Pancreas (tissue), 10 donors: ENCODE results near the gene CYP1A1. TPM values are rescaled to one million over a fixed set of nuclear protein-coding genes. Genes with fewer than 3 reads are reported as not detected.

Experiments used
- ATAC-seq, 4 donors: fragments of 200-7000 bp; cut with Tn5 transposase; one replicate each; pipeline versions ENCODE4 v1.8.0 to v1.9.1; 2020; ENCODE audit warnings: mild to moderate bottlenecking in 4 of 4, moderate library complexity in 4 of 4
- DNase-seq, 6 donors: peaks; one replicate each; pipeline ENCODE4 v3.0.0-alpha.2; 2020
- FAIRE-seq: peaks from 2 replicates; lab custom pipeline; 2012; peaks lifted over from hg19 to GRCh38; lab: Jason Lieb, UNC
- H3K27ac ChIP-seq, 4 donors: fragments of 200-600 bp; sonication (generic); 1 replicate in 3 of 4; 2 replicates in 1 of 4; pipeline versions ENCODE4 v1.5.0 to v1.8.0; 2020
- H3K27me3 ChIP-seq, 4 donors: fragments of 200-600 bp; one replicate each; pipeline ENCODE4 v1.8.0; 2021
- H3K36me3 ChIP-seq, 3 donors: fragments of 200-600 bp; sonication (generic) in 1 of 3; one replicate each; pipeline versions ENCODE4 v1.5.0 to v1.8.0; 2020 to 2021
- H3K4me1 ChIP-seq, 3 donors: fragments of 200-600 bp; one replicate each; pipeline ENCODE4 v1.8.0; 2021
- H3K4me3 ChIP-seq, 4 donors: fragments of 200-600 bp; sonication (generic) in 2 of 4; one replicate each; pipeline versions ENCODE4 v1.5.0 to v1.8.0; 2020 to 2021
- H3K9me3 ChIP-seq, 4 donors: fragments of 200-600 bp; one replicate each; pipeline ENCODE4 v1.8.0; 2021
- WGBS, 2 donors: extraction: QIAGEN DNeasy Blood & Tissue Kit; methylation state at CpG; one replicate each; pipeline ENCODE4 v1.1.7; 2013; 5-methylcytosine and 5-hydroxymethylcytosine counted together
- intact Hi-C, 3 donors: fragments of 100-400 bp; cut with DNase I; formaldehyde crosslinking; loops; one replicate each; pipeline versions ENCODE4 v1.11.1 to v1.14.2; 2022
- polyA plus RNA-seq, 2 donors: library from polyadenylated mRNA; stranded (reverse); fragments of 200-250 nt; gene quantifications; one replicate each; pipeline ENCODE4 v1.2.3, GENCODE V29; 2013
- total RNA-seq, 6 donors: library from RNA; stranded (reverse); fragmentation: NEBNext Ultra II Directional in 4 of 6; extraction: Animal tissue kit (Norgen Biotek cat#: 25700) in 4 of 6; gene quantifications; one replicate each; pipeline versions ENCODE4 v1.2.1 to v1.2.4, GENCODE V29; 2021 to 2023
- TF ChIP-seq, protein P1 (sequence below), 4 donors: fragments of 200-600 bp; sonication (generic) in 3 of 4; IDR thresholded peaks; one replicate each; pipeline versions ENCODE4 v1.5.0 to v1.8.0; 2021; ENCODE audit warnings: antibody characterized with exemption in 4 of 4
- donor health status: healthy with polysubstance abuse.
- donor health status: DM: no; HTN: no; CAD: no; lungs with moderate emphysema.
- donor health status: DM: no; HTN: no; CAD: no.
- donor health status: control.
- donor health status: control.
- donor health status: Bipolar disorder and iron deficiency.
- donor health status: DM: yes; HTN: yes; CAD: no.
- donor health status: DM: no; HTN: no; CAD: no.
- donor health status: DM: no; HTN: no; CAD: no.
- donor health status: DM: yes; HTN: yes; CAD: no.

Gene CYP1A1
- total and polyA plus RNA-seq, 8 donors: 0.12 to 1.1 (median 0.19) TPM; not detected in 3

DNA sequence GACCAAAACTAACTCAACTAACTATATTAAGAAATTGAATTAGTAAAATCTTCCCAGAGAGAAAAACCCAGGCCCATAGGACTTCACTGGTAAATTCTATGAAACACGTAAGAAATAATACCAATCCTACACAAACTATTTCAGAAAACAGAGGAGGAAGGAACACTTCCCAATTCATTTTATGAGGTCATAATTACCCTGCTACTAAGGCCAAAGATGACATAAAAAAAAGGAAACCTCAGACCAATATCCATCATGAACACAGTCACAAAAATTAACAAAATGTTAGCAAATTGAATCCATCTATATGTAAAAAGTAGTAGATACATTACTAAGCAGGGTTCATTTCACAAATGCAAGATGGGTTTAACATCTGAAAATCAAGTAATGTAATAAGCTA lies 33.0 kb downstream of the CYP1A1 start:
- WGBS, 2 donors: 90 to 96% methylated on average over 1 of the region's 1 CpG
- no peaks in the 10 kb centered on the region for H3K9me3 ChIP-seq
- FAIRE-seq (no peak), DNase-seq (no peak), ATAC-seq (no peak)
- no peak overlapping the region for H3K4me3 ChIP-seq
- no peaks in the 10 kb centered on the region for H3K36me3 ChIP-seq
- no peaks in the 10 kb centered on the region for H3K27me3 ChIP-seq
- intact Hi-C loops: no loop called here
- TF ChIP-seq, protein P1, sequence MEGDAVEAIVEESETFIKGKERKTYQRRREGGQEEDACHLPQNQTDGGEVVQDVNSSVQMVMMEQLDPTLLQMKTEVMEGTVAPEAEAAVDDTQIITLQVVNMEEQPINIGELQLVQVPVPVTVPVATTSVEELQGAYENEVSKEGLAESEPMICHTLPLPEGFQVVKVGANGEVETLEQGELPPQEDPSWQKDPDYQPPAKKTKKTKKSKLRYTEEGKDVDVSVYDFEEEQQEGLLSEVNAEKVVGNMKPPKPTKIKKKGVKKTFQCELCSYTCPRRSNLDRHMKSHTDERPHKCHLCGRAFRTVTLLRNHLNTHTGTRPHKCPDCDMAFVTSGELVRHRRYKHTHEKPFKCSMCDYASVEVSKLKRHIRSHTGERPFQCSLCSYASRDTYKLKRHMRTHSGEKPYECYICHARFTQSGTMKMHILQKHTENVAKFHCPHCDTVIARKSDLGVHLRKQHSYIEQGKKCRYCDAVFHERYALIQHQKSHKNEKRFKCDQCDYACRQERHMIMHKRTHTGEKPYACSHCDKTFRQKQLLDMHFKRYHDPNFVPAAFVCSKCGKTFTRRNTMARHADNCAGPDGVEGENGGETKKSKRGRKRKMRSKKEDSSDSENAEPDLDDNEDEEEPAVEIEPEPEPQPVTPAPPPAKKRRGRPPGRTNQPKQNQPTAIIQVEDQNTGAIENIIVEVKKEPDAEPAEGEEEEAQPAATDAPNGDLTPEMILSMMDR (IDR thresholded peaks at IDR 0.05): no peak
- H3K27ac ChIP-seq: no peak overlapping the region
- peaks cover 0 to 13% (median 3%) of the 10 kb centered on the region in 3 donors for H3K4me1 ChIP-seq

DNA sequence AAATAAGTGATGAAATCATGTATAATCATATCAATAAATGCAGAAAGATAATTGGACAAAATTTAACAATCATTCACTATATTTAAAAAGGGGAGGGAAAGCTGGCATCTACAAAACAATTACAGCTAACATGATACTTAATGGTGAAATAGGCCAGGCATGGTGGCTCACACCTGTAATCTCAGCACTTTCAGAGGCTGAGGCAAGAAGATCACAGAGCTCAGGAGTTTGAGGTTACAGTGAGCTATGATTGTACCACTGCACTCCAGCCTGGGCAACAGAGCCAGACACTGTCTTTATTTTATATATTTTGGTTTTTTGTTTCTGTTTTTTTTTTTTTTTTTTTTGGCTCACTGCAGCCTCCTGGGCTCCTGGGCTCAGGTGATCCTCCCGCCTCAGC lies 41.6 kb downstream of the CYP1A1 start:
- H3K4me3 ChIP-seq: no peak overlapping the region
- FAIRE-seq (no peak), DNase-seq (no peak), ATAC-seq (no peak)
- no peaks in the 10 kb centered on the region for H3K9me3 ChIP-seq
- intact Hi-C loops: no loop called here
- TF ChIP-seq, protein P1 (IDR thresholded peaks at IDR 0.05): no peak
- no peaks in the 10 kb centered on the region for H3K36me3 ChIP-seq
- H3K27ac ChIP-seq: no peak overlapping the region
- no peaks in the 10 kb centered on the region for H3K4me1 ChIP-seq
- WGBS, 2 donors: 86 to 100% methylated on average over 1 of the region's 1 CpG
- H3K27me3 ChIP-seq: no peaks in the 10 kb centered on the region

DNA sequence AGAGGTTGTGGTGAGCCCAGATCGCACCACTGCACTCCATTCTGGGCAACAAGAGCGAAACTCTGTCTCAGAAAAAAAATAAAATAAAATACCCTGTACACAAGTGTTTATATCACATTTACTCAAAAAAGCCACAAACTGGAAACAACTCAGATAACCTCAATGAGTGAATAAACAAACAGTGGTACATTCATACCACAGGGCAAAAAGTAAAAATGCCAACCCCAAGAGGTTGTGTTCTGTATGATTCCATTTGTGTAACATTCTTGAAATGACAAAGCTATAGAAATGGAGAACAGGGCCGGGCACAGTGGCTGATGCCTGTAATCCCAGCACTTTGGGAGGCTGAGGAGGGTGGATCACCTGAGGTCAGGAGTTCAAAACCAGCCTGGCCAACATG lies 42.4 kb downstream of the CYP1A1 start:
- H3K4me3 ChIP-seq: no peak overlapping the region
- FAIRE-seq (no peak), ATAC-seq (no peak), DNase-seq (no peak)
- no peak overlapping the region for H3K27ac ChIP-seq
- no peaks in the 10 kb centered on the region for H3K27me3 ChIP-seq
- WGBS, 2 donors: 96 to 100% methylated on average over 3 of the region's 3 CpGs
- H3K36me3 ChIP-seq: no peaks in the 10 kb centered on the region
- TF ChIP-seq, protein P1 (IDR thresholded peaks at IDR 0.05): no peak
- no peaks in the 10 kb centered on the region for H3K4me1 ChIP-seq
- no peaks in the 10 kb centered on the region for H3K9me3 ChIP-seq
- intact Hi-C loops: no loop called here

DNA sequence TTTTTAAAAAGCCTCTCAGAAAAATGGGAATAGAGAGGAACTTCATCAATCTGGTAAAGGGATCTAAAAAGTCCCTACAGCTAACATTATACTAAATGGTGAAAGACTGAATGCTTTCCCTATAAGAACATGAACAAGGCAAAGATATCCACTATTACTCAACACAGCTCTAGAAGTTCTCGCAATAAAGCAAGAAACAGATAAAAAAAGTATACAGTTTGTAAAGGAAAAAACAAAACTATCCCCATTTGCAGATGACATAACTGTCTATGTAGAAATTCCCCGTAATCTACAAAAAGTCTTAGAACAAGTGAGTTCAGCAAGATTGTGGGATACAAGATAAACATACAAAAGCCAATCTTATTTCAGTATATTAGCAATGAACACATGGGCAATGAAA lies 44.9 kb downstream of the CYP1A1 start:
- Histone ChIP-seq H3K4me3 (no peak overlapping the region), H3K27me3 (no peaks in the 10 kb centered on the region), H3K9me3 (no peaks in the 10 kb centered on the region), H3K27ac (no peak overlapping the region), H3K36me3 (no peaks in the 10 kb centered on the region), H3K4me1 (no peaks in the 10 kb centered on the region)
- intact Hi-C loops: no loop called here
- TF ChIP-seq, protein P1 (IDR thresholded peaks at IDR 0.05): no peak
- no peak for DNase-seq
- no peak for ATAC-seq
- 89 to 94% methylated on average over 2 of the region's 2 CpGs for WGBS, 2 donors
- FAIRE-seq: no peak

DNA sequence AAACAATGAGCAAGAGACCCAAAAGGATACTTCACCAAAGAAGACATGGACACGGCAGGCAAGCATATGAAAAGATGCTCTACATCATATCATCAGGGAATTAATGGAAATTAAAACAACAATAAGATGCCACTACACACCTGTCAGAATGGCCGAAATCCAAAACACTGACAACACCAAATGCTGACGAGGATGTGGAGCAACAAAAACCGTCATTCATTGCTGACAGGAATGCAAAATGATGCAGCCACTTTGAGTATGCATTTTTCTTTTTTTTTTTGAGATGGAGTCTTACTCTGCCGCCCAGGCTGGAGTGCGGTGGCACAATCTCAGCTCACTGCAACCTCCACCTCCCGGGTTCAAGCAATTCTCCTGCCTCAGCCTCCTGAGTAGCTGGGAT lies 48.5 kb downstream of the CYP1A1 start:
- ATAC-seq (no peak), FAIRE-seq (no peak), DNase-seq (no peak)
- H3K9me3 ChIP-seq: no peaks in the 10 kb centered on the region
- H3K36me3 ChIP-seq: peaks cover 0 to 11% (median 3%) of the 10 kb centered on the region in 3 donors
- TF ChIP-seq, protein P1 (IDR thresholded peaks at IDR 0.05): no peak
- H3K4me3 ChIP-seq: no peak overlapping the region
- H3K4me1 ChIP-seq: no peaks in the 10 kb centered on the region
- intact Hi-C loops: no loop called here
- no peaks in the 10 kb centered on the region for H3K27me3 ChIP-seq
- WGBS, 2 donors: 89 to 92% methylated on average over 7 of the region's 7 CpGs
- H3K27ac ChIP-seq: no peak overlapping the region
